ENCODE measurements around the gene PNKP.

DNA sequence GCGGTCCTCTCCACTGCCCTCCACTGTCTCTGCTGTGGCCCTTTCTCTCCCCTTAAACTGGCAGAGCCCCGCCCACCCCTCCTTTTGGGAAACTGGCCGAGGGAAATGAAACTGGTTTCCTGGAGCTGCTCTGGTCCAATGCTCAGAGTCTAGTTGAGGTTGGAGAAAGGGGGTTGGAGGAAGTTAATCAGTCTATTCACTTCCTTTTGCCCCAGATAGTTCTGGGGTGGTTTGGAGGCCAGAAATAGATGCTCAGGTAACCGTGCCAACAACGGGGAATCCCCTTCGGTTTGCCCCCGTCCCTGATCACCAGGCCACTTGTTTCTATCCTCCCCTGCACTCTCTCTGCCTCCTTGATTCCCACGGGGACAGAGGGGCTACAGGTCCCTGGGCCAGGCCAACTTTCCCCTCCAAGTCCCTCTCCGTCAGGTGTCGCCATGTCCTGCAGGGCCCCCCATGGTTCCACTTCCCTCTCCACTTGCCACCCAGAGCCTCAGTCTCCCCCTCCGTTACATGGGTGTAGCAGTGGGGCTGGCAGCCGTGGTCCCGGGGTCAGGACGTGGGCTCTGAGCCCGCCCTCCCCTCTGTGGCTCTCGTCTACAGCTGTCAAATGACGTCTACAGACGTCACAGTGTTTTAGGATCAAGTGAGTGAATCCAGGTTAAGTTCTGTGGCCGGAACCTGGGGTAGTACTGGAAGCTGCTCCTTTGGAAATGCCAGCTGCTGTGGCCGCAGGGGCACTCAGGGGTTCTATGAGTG lies 29.7 kb upstream of the PNKP start, which contains the start of gene IL4I1:
- TF ChIP-seq, protein P1, sequence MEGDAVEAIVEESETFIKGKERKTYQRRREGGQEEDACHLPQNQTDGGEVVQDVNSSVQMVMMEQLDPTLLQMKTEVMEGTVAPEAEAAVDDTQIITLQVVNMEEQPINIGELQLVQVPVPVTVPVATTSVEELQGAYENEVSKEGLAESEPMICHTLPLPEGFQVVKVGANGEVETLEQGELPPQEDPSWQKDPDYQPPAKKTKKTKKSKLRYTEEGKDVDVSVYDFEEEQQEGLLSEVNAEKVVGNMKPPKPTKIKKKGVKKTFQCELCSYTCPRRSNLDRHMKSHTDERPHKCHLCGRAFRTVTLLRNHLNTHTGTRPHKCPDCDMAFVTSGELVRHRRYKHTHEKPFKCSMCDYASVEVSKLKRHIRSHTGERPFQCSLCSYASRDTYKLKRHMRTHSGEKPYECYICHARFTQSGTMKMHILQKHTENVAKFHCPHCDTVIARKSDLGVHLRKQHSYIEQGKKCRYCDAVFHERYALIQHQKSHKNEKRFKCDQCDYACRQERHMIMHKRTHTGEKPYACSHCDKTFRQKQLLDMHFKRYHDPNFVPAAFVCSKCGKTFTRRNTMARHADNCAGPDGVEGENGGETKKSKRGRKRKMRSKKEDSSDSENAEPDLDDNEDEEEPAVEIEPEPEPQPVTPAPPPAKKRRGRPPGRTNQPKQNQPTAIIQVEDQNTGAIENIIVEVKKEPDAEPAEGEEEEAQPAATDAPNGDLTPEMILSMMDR (IDR thresholded peaks at IDR 0.05 in 4 of 5, conservative IDR thresholded peaks at IDR 0.05 in 1 of 5), result no peak
- TF ChIP-seq POLR2A (IDR thresholded peaks at IDR 0.05), result no peak

Data from gastrocnemius medialis (tissue), 4 donors.